HG02884 (cell line): ENCODE results near the gene TP63.
A peak's percentile ranks its signal among the peaks of the same experiment; 100 is the strongest.

ENCODE experiments used
- ATAC-seq: cut with Tn5 transposase; IDR thresholded peaks from one replicate; pipeline ENCODE4 v1.9.1; 2021; ENCODE audit warnings: mild to moderate bottlenecking, moderate library complexity; ENCODE audit not compliant: unreplicated experiment

Gene TP63

DNA sequence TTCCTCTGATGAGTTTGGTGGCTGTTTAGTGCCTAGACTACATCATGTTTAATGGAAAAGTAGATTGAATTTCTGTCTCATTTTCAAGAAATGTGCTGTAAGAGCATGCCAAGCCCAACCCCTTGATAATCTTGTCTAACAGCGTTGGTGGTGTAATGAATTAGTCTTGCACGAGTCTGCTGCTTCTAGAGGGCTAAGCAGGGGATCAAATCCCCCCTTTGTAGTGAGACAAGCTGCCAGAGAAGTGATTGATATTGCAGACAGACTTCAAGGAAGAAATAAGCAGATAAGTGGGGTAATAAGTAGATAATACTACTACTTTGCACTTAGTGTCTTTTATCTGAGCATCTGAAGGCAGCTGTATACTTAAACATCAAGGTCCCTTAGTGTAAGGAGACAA lies 141.4 kb downstream of the TP63 start:
- ATAC-seq = no peak

DNA sequence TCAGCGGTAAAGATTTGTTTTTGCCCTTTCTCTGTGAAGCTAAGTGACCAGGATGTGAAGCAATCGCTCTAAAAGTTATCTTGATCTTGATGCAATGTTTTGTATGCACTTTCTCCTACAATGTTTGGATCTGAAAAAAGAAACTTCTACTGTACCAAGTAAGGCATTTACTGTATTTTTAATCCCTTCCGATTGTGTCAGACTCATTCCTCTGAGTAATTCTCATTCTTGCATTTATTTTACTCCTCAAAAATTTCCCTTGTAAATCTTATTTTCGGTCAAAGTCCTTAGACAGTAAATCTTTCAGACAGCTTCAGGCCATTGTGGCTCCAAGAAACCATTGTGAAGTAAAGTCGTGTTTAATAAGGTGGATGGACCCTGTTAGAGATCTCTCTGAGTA lies 141.9 kb downstream of the TP63 start:
- no peak for ATAC-seq

DNA sequence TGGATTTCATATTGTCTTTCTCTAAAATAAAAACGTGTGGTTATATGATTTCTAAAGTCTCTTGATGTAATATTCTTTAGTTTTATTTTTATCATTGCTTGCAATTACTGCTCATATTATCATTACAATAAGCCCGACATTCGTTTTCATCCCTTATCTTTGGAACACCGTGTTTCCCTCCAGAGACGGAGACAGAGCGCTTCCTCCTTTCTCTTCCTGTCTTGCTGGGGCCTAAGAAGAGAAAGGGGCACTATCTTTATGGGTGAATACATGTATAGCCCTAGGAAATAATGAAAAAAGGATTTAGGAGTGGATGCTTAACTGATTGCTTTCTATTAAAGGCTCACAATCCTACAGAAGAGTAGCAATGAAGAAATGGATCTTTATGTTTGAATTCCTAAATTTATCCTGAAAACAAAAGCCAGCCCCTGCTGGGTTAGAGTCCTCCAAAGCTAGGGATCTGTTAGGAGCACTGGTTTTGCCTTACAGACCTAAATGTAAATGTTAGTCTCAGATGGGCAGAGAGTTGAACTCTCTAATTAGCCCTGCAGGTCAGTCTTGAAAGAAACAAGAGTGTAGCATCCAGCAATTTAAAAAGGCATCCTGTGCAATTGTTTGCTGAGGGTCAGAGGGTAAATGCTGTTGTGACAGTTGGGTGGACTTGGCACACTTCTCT lies 145.1 kb downstream of the TP63 start:
- ATAC-seq = no peak

DNA sequence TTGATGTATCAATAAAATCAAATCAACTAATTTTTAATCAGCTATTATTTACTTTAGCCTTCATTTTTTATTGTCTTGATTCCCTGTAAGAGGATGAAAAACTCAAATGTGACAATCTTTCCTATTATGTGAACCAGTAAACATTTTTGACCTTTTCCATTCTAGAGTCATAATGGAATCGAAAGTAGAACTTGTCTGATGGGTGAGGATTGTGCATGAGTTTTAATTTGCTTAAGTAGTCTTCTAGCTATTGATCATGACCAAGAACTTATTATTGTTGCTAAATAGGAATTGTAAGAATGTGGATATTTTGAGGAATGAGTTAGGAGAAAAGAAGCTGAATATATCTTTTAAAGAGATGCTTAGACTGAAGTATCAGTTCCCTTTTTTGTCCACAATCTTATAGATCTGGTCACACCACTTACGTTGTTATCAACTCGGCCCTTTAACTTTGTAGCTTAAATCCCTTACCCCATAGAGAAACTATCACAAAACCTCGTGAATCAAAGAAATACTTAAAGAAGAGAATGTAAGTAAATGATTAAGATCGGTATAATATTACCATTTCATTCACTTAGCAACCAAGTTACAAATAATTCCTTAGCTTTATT lies 147.3 kb downstream of the TP63 start:
- ATAC-seq = no peak

DNA sequence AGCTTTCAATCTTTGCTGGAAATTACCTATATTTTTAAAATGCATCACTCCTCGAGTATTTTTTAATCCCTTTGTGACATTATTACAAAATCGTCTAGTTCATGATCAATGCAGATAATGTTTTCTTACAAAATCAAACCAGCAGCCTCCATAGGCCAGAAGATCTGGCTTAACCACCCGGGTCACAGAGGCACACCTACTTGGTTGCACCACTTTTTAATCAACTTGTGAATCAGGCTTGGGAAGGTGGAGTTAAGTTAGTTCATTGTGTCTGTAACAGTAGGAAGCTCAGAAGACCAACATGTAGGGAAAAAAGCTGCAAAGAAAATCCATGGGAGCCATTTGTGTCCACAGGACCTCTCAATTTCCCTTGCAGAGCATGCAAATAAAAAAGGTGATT lies 148.0 kb downstream of the TP63 start:
- ATAC-seq = no peak

DNA sequence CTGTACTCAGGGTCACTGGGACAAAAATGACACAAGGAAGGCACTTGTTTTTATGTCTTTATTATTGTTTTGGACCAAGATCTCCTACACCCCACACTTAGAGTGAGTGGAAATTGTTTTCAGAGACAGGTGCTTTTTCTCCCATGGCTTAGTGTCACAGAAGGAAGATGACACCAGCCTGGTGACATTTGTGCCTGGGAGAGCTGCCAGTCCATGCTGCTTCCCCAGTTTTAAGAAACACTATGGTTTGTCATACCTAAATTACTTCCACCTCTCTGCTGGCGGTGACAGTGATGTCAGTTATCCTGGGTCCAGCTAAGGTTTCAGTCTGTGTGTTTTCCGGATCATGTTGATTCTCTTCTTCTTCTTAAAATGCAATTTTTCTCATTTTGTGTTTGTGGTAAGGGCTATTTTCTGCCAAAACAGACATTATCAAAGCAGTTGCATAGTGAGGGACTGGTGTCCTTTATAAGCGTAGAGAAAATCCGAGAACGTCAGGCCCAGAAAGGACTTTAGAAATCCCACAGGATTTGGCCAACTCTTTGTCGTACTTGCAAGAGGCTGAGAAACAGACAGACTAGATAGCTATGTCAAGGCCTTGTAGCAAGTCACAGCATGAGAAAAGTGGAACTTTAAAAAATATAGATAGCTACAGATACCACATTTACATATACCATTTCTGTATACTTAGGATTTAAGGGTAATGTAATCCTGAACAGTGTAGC lies 149.5 kb downstream of the TP63 start:
- no peak for ATAC-seq

GRCh38 chr3:189781415-189781814 lies 150.2 kb downstream of the TP63 start:
- no peak for ATAC-seq

GRCh38 chr3:189786479-189787064 lies 155.4 kb downstream of the TP63 start:
- ATAC-seq = no peak

GRCh38 chr3:189787191-189787590 lies 156.0 kb downstream of the TP63 start:
- no peak for ATAC-seq

DNA sequence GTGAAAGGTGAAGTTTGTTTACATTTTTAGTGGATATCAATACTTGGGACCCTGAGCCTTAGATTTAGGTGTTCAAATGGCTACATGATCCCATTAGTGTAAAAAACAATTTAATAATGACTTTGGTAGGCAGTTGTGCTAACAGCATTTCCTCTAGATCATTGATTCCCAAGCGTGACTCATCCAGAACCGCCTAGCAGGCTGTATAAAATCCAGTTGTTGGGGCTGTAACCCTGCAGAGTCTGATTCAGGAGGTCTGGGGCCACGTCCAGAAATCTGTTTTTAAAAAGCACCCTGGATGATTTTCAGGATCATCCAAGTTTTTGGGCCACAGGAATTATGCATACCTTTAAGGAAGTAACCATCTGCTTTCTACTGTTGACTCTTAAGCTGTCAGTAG lies 156.4 kb downstream of the TP63 start:
- ATAC-seq = no peak

GRCh38 chr3:189789432-189789831 lies 158.2 kb downstream of the TP63 start:
- ATAC-seq = no peak

GRCh38 chr3:189790658-189791057 lies 159.5 kb downstream of the TP63 start:
- ATAC-seq = peak; percentile 55

DNA sequence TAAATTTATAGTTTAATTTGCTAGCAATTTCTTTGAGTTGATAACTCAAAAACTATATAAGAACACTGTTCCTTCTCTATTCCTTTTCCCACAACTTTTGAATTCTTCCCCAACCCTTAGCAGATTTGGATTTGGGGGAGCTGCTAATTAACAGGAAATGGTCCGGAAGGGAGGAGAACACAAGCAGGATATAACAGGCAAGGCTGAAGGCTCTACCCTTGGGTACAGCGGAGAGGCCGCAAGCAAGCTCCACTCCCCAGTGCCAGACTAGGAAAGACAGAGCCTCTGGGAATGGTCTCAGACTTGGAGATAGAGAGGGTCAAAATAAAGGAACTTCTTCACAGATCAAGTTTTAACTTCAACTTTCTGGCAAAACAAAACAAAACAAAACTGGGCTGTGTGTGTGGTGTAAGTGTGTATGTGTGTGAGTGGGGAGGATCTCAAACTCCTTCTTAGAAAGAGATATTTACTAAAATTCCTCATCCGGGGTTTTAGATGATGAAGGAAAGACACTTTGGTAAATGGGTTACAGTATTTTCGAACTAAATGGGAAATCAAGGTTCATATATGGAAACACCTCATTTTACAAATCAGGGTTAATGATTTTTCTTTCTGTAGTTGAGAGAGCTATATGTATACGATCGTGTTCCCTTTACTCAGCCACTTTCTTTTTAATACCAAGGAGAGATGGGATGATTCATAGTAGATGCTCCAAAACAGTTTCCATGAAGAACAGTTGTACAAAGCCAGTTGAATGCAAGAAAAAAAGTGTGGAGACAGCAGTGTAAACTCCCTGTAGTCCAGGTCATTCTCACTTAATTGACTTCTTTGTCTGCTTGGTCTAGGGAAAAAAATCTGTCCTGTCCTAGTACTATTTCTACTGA lies 161.1 kb downstream of the TP63 start:
- no peak for ATAC-seq

GRCh38 chr3:189794518-189794917 lies 163.3 kb downstream of the TP63 start:
- ATAC-seq = no peak

GRCh38 chr3:189797103-189797750 lies 166.0 kb downstream of the TP63 start:
- no peak for ATAC-seq

GRCh38 chr3:189799366-189799765 lies 168.2 kb downstream of the TP63 start:
- ATAC-seq = no peak

DNA sequence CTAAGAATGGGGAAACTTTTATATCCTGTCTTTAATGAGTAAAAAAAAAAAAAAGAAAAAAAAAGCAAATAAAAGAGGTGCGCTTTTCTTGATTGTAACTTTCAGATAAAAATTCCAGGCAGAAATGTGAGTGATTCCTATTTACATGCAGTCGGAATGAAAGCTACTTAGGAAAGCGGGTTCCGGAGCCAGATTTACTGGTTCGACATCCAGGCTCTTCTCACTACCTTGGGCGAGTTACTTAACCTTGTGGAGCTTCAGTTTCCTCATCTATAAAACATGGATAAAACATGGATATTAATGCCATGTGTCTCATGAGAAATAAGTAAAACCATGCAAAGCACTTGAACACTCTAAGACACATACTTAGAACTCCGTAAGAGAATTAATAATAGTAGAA lies 169.2 kb downstream of the TP63 start:
- ATAC-seq = no peak

DNA sequence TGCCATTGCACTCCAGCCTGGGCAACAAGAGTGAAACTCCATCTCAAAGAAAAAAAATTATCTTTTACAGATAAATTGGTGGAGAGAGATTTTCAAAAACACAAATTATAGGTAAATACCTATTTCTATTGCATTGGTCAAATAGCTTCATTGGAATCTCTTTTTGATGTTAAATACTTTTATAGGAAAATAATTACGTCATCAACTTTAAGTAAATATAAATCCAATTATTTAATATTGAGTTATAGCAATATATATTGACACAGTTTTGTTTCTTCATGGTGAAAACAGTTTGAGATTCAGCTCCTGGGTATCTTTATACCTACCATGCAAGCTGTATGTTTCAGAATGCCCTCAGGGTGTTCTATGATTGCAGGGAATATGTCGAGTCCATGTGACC lies 172.1 kb downstream of the TP63 start:
- no peak for ATAC-seq

GRCh38 chr3:189805375-189806067 lies 174.3 kb downstream of the TP63 start:
- no peak for ATAC-seq
